Liver (tissue), 9 donors: ENCODE data around the gene LCTL. TPM values are rescaled to one million over a fixed set of nuclear protein-coding genes. Genes with fewer than 3 reads are reported as not detected.

Source experiments
- DNase-seq: peaks from one replicate; pipeline ENCODE4 v3.0.0-alpha.2; 2017; ENCODE audit warnings: low spot score
- H3K27ac ChIP-seq, 2 donors: one replicate each; pipeline ENCODE4 v1.7.0; 2013; ENCODE audit warnings: inconsistent platforms in 2 of 2, low read length in 2 of 2, control low read depth in 1 of 2, low read depth in 1 of 2, mild to moderate bottlenecking in 1 of 2
- H3K27me3 ChIP-seq, 4 donors: one replicate each; pipeline versions ENCODE4 v1.6.1 to v1.7.0; 2013; ENCODE audit warnings: low read length in 3 of 4, inconsistent platforms in 1 of 4, mild to moderate bottlenecking in 1 of 4, moderate library complexity in 1 of 4; ENCODE audit not compliant: control insufficient read depth in 4 of 4, insufficient read depth in 4 of 4
- H3K36me3 ChIP-seq, 4 donors: one replicate each; pipeline versions ENCODE4 v1.6.1 to v1.7.0; 2013; ENCODE audit warnings: low read length in 3 of 4, mild to moderate bottlenecking in 3 of 4, low read depth in 1 of 4, moderate library complexity in 1 of 4; ENCODE audit not compliant: control insufficient read depth in 4 of 4, insufficient read depth in 3 of 4
- H3K4me1 ChIP-seq, 4 donors: one replicate each; pipeline versions ENCODE4 v1.6.1 to v1.7.0; 2013; ENCODE audit warnings: low read length in 3 of 4, mild to moderate bottlenecking in 3 of 4, moderate library complexity in 1 of 4; ENCODE audit not compliant: control insufficient read depth in 4 of 4, insufficient read depth in 4 of 4
- H3K4me3 ChIP-seq, 3 donors: one replicate each; pipeline versions ENCODE4 v1.6.1 to v1.7.0; 2013; ENCODE audit warnings: low read length in 3 of 3, control low read depth in 1 of 3, low read depth in 1 of 3, mild to moderate bottlenecking in 1 of 3
- H3K9ac ChIP-seq, 2 donors: one replicate each; pipeline ENCODE4 v1.7.0; 2013; ENCODE audit warnings: low read length in 2 of 2, mild to moderate bottlenecking in 2 of 2, moderate library complexity in 2 of 2, control low read depth in 1 of 2, low read depth in 1 of 2
- H3K9me3 ChIP-seq, 4 donors: one replicate each; pipeline versions ENCODE4 v1.6.1 to v1.7.0; 2013; ENCODE audit warnings: low read length in 3 of 4; ENCODE audit not compliant: control insufficient read depth in 4 of 4
- EGR1 ChIP-seq, 2 donors: IDR thresholded peaks; 2 replicates each; pipeline ENCODE4 v1.6.1; 2016 to 2018; ENCODE audit warnings: antibody characterized with exemption in 2 of 2, low read depth in 2 of 2
- FOXA1 ChIP-seq: IDR thresholded peaks from 2 replicates; pipeline ENCODE4 v1.6.1; 2016; ENCODE audit warnings: antibody characterized with exemption
- FOXA2 ChIP-seq: IDR thresholded peaks from 2 replicates; pipeline ENCODE4 v1.6.1; 2016; ENCODE audit warnings: antibody characterized with exemption
- GABPA ChIP-seq, 2 donors: IDR thresholded peaks in 1 of 2; conservative IDR thresholded peaks in 1 of 2; 2 replicates each; pipeline ENCODE4 v1.6.1; 2016; ENCODE audit warnings: antibody characterized with exemption in 2 of 2, mild to moderate bottlenecking in 1 of 2, moderate library complexity in 1 of 2
- HNF4A ChIP-seq, 2 donors: conservative IDR thresholded peaks; 2 replicates each; pipeline ENCODE4 v1.6.1; 2016; ENCODE audit warnings: antibody characterized with exemption in 2 of 2, mild to moderate bottlenecking in 2 of 2
- HNF4G ChIP-seq: IDR thresholded peaks from 2 replicates; pipeline ENCODE4 v1.6.1; 2016; ENCODE audit warnings: antibody characterized with exemption
- JUND ChIP-seq, 2 donors: IDR thresholded peaks; 2 replicates each; pipeline ENCODE4 v1.6.1; 2016; ENCODE audit warnings: antibody characterized with exemption in 2 of 2
- NR2F2 ChIP-seq: IDR thresholded peaks from 2 replicates; pipeline ENCODE4 v1.6.1; 2016; ENCODE audit warnings: antibody characterized with exemption
- RXRA ChIP-seq, 2 donors: IDR thresholded peaks; 2 replicates each; pipeline ENCODE4 v1.6.1; 2017 to 2018; ENCODE audit warnings: antibody characterized with exemption in 2 of 2, mild to moderate bottlenecking in 1 of 2
- SP1 ChIP-seq: IDR thresholded peaks from 2 replicates; pipeline ENCODE4 v1.6.1; 2018; ENCODE audit warnings: antibody characterized with exemption, mild to moderate bottlenecking
- TAF1 ChIP-seq: conservative IDR thresholded peaks from 2 replicates; pipeline ENCODE4 v1.6.1; 2016; ENCODE audit warnings: antibody characterized with exemption, mild to moderate bottlenecking
- YY1 ChIP-seq: IDR thresholded peaks from 2 replicates; pipeline ENCODE4 v1.6.1; 2016; ENCODE audit warnings: antibody characterized with exemption, mild to moderate bottlenecking
- WGBS: extraction: QIAGEN DNeasy Blood & Tissue Kit; methylation state at CpG from one replicate; pipeline ENCODE4 v1.1.7; 2013; 5-methylcytosine and 5-hydroxymethylcytosine counted together
- polyA plus RNA-seq, 2 donors: library from polyadenylated mRNA; stranded (reverse) in 1 of 2; unstranded in 1 of 2; fragments of 200-250 nt in 1 of 2; fragments of >200 nt in 1 of 2; fragmentation: Nextera tagmentation in 1 of 2; extraction: Ambion mirVana in 1 of 2; gene quantifications; one replicate each; pipeline versions ENCODE4 v1.2.1 to v1.2.3, GENCODE V29; 2013 to 2015
- total RNA-seq, 2 donors: library from RNA; depleted of rRNA; stranded (reverse); fragments of >200 nt; gene quantifications; one replicate each; pipeline ENCODE4 v1.2.3, GENCODE V29; 2014
- TF ChIP-seq, protein P1 (sequence below): fragments of 150-350 bp; IDR thresholded peaks from 2 replicates; pipeline ENCODE4 v1.5.1; 2017; ENCODE audit warnings: improper control_type of control experiment, low read depth, low read length; ENCODE audit not compliant: missing input control
- TF ChIP-seq, protein P2 (sequence below): IDR thresholded peaks from 2 replicates; pipeline ENCODE4 v1.6.1; 2016; ENCODE audit warnings: antibody characterized with exemption
- TF ChIP-seq, protein P3 (sequence below): IDR thresholded peaks from 2 replicates; pipeline ENCODE4 v1.6.1; 2016; ENCODE audit warnings: antibody characterized with exemption, mild to moderate bottlenecking
- TF ChIP-seq, protein P4 (sequence below): IDR thresholded peaks from 2 replicates; pipeline ENCODE4 v1.6.1; 2016; ENCODE audit warnings: antibody characterized with exemption
- donor health status: healthy.
- donor health status: healthy.
- donor health status: healthy.
- donor health status: healthy.
- donor health status: healthy.

Gene LCTL
- total and polyA plus RNA-seq, 4 donors, result 0.13 TPM; not detected in 3

DNA sequence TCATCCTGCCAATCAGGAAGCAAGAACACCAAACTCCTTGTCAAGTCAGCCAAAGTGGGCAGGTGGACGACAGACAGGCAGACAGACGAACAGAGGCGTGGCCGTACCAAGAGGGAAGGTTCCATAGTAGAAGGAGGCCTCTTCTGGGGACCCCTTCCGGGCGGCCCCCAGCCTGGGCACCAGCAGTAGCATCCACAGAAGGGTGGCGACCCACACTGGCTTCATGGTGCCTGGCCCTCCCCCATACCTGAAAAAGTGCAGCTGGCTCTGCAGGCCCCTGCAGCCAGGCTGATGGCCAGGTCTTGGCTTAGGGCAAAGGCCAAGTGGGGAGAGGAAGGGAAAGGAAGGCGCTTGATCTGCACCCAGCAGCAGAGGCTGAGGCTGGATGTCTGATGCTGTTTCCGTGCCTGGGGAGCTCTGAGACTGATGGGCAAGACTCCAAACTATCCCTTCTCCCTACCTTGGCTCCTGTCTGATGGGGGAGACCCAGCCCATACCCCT, 607 bp downstream of the LCTL start:
- 86% methylated on average over 9 of the region's 9 CpGs for WGBS
- H3K9ac ChIP-seq, result no peak overlapping the region
- no peaks in the 10 kb centered on the region for H3K9me3 ChIP-seq
- TF ChIP-seq YY1 (no peak), RXRA (IDR thresholded peaks at IDR 0.05) (no peak), SP1 (no peak), NR2F2 (no peak), FOXA1 (no peak), FOXA2 (no peak), GABPA (IDR thresholded peaks at IDR 0.05 in 1 of 2, conservative IDR thresholded peaks at IDR 0.05 in 1 of 2) (no peak), JUND (IDR thresholded peaks at IDR 0.05) (no peak)
- TF ChIP-seq, protein P1, sequence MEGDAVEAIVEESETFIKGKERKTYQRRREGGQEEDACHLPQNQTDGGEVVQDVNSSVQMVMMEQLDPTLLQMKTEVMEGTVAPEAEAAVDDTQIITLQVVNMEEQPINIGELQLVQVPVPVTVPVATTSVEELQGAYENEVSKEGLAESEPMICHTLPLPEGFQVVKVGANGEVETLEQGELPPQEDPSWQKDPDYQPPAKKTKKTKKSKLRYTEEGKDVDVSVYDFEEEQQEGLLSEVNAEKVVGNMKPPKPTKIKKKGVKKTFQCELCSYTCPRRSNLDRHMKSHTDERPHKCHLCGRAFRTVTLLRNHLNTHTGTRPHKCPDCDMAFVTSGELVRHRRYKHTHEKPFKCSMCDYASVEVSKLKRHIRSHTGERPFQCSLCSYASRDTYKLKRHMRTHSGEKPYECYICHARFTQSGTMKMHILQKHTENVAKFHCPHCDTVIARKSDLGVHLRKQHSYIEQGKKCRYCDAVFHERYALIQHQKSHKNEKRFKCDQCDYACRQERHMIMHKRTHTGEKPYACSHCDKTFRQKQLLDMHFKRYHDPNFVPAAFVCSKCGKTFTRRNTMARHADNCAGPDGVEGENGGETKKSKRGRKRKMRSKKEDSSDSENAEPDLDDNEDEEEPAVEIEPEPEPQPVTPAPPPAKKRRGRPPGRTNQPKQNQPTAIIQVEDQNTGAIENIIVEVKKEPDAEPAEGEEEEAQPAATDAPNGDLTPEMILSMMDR, result no peak
- TF ChIP-seq, protein P2, sequence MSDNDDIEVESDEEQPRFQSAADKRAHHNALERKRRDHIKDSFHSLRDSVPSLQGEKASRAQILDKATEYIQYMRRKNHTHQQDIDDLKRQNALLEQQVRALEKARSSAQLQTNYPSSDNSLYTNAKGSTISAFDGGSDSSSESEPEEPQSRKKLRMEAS, result no peak
- TF ChIP-seq, protein P3, sequence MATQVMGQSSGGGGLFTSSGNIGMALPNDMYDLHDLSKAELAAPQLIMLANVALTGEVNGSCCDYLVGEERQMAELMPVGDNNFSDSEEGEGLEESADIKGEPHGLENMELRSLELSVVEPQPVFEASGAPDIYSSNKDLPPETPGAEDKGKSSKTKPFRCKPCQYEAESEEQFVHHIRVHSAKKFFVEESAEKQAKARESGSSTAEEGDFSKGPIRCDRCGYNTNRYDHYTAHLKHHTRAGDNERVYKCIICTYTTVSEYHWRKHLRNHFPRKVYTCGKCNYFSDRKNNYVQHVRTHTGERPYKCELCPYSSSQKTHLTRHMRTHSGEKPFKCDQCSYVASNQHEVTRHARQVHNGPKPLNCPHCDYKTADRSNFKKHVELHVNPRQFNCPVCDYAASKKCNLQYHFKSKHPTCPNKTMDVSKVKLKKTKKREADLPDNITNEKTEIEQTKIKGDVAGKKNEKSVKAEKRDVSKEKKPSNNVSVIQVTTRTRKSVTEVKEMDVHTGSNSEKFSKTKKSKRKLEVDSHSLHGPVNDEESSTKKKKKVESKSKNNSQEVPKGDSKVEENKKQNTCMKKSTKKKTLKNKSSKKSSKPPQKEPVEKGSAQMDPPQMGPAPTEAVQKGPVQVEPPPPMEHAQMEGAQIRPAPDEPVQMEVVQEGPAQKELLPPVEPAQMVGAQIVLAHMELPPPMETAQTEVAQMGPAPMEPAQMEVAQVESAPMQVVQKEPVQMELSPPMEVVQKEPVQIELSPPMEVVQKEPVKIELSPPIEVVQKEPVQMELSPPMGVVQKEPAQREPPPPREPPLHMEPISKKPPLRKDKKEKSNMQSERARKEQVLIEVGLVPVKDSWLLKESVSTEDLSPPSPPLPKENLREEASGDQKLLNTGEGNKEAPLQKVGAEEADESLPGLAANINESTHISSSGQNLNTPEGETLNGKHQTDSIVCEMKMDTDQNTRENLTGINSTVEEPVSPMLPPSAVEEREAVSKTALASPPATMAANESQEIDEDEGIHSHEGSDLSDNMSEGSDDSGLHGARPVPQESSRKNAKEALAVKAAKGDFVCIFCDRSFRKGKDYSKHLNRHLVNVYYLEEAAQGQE, result no peak
- TF ChIP-seq, protein P4, sequence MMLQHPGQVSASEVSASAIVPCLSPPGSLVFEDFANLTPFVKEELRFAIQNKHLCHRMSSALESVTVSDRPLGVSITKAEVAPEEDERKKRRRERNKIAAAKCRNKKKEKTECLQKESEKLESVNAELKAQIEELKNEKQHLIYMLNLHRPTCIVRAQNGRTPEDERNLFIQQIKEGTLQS, result no peak
- H3K36me3 ChIP-seq, result no peaks in the 10 kb centered on the region
- H3K27me3 ChIP-seq, result no peaks in the 10 kb centered on the region
- DNase-seq, result no peak
- peaks cover 0 to 5% (median 3%) of the 10 kb centered on the region in 4 donors for H3K4me1 ChIP-seq
- no peak overlapping the region for H3K27ac ChIP-seq
- no peak overlapping the region for H3K4me3 ChIP-seq

DNA sequence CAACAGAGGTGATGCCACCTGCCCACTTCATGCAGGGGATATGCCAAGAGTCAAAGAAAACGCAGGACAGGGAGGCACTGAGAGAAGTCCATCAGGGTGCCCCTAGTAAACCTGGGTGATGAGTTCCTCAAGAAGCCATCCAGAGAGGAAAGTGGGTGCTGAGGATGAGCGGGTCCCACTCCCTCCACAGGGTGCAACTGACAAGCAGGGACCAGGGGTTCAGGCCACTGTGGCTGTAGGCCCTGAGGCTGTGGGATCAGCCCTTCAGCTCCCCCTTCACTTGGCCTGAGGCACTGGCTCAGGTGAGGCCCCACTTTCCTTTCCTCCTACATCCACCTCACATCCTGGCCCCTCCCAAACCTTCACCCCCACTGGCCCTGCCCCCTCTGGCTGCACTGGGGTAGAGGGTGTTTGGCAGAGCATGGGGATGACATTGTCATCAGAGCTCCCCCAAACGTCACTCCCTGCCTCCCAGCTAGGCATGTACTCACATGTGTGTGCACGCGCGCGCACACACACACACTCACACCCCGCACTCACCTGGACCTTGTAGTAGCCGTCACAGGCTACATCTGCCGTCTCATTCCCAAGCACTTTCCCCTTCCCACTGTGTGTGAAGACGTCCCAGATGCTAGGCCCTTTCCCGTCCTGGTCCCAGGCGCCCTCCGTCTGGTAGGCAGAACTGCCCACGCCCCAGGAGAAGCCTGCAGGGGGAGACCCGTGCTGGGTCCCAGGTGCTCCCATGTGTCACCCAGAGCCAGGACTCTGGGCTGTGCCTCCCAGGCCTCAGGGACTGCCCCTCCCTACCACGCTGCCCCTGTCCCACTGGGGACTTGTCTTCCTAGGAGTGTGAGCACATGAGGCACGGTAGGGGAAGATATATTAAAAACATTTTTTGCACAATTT, 1.4 kb downstream of the LCTL start:
- H3K9me3 ChIP-seq, result no peaks in the 10 kb centered on the region
- no peak overlapping the region for H3K9ac ChIP-seq
- DNase-seq, result no peak
- peaks cover 0 to 5% (median 3%) of the 10 kb centered on the region in 4 donors for H3K4me1 ChIP-seq
- no peak overlapping the region for H3K27ac ChIP-seq
- WGBS, result 88% methylated on average over 18 of the region's 18 CpGs
- no peak overlapping the region for H3K4me3 ChIP-seq
- H3K27me3 ChIP-seq, result no peaks in the 10 kb centered on the region
- H3K36me3 ChIP-seq, result no peaks in the 10 kb centered on the region
- TF ChIP-seq SP1 (no peak), YY1 (no peak), TAF1 (no peak), HNF4A (conservative IDR thresholded peaks at IDR 0.05) (no peak), GABPA (IDR thresholded peaks at IDR 0.05 in 1 of 2, conservative IDR thresholded peaks at IDR 0.05 in 1 of 2) (no peak), FOXA1 (no peak), JUND (IDR thresholded peaks at IDR 0.05) (no peak), EGR1 (IDR thresholded peaks at IDR 0.05; ENCODE audit: low read depth in 2 of 2) (no peak), NR2F2 (no peak), HNF4G (no peak)
- TF ChIP-seq, protein P1, result no peak
- TF ChIP-seq, protein P3, result no peak
